Ovary (tissue), 3 donors: ENCODE measurements around the gene TRIM73.
"Not testable (repeated sequence)": the region's sequence is repeated elsewhere in the genome, so short reads cannot be mapped to it uniquely, and the experiment has no call there.

Source experiments
- CTCF ChIP-seq, 3 donors: fragments of 450-650 bp in 2 of 3; fragments of 200-600 bp in 1 of 3; IDR thresholded peaks; one replicate each; pipeline versions ENCODE4 v1.5.1 to v1.8.0; 2016 to 2022; ENCODE audit warnings: antibody characterized with exemption in 3 of 3, mild to moderate bottlenecking in 1 of 3
- POLR2A ChIP-seq: fragments of 450-650 bp; IDR thresholded peaks from one replicate; pipeline ENCODE4 v1.6.1; 2017; ENCODE audit warnings: antibody characterized with exemption, mild to moderate bottlenecking, moderate library complexity
- donor health status: DM: no; HTN: no; CAD: no.

DNA sequence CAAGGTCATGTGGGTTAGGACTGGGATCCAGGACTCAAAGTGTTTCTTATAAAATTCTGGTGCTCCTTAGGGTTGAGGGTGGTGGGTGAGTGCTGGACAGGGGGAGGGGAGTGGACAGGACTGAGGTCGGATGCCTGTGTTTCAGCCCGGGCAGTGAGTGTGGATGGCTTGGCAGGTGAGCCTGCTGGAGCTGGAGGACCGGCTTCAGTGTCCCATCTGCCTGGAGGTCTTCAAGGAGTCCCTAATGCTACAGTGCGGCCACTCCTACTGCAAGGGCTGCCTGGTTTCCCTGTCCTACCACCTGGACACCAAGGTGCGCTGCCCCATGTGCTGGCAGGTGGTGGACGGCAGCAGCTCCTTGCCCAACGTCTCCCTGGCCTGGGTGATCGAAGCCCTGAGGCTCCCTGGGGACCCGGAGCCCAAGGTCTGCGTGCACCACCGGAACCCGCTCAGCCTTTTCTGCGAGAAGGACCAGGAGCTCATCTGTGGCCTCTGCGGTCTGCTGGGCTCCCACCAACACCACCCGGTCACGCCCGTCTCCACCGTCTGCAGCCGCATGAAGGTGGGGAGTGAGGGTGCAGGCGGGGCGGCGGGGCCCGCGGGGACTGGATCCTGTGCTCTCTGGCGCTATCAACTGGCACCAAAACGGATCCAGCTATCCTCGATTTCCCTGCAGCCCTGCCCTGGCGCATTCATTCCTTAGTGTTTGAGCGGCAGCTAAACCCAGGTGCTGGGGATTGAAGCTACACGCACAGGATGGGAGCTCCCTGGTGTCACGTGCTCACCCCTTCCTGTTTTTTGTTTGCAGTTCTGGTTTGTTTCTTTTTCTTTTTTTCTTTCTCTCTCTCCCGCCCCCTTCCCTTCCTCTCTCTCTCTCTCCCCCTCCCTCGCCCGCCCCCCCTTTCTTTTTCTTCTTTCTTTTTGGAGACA lies 3.6 kb downstream of the TRIM73 start:
- TF ChIP-seq POLR2A; CTCF (IDR thresholded peaks at IDR 0.05): not testable (repeated sequence)
